SKM-1 treated with dmso at 0.1 percent for 144 hours (cell line): ENCODE measurements around the gene PARPBP.
"Not testable (repeated sequence)": the region's sequence is repeated elsewhere in the genome, so short reads cannot be mapped to it uniquely, and the experiment has no call there.

ENCODE experiments used
- DNase-seq: peaks from one replicate; lab custom pipeline; 2025; ENCODE audit not compliant: unreplicated experiment; lab: John Stamatoyannopoulos, UW

The PARPBP gene

GRCh38 chr12:102147062-102147587 lies 27.1 kb downstream of the PARPBP start:
- DNase-seq = not testable (repeated sequence)

GRCh38 chr12:102155206-102155605 lies 35.2 kb downstream of the PARPBP start:
- DNase-seq = not testable (repeated sequence)

DNA sequence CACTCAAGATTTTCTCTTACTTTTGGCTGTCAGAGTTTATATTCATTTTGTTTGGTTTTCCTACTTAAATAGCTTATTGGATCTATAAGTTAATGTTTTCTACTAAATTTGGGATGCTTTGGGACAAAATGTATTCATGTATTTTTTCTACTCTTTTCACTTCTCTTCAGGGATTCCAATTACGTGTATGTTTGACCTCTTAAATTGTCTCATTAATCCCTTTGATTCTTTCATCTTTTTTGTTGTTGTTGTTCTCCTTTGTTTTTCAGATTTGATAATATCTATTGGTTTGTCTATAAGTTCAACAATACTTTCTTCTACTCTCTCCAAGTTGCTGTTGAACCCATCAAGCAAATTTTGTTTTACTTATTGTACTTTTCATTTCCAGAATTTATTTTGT lies 43.4 kb downstream of the PARPBP start:
- DNase-seq = no peak

GRCh38 chr12:102167821-102168604 lies 48.0 kb downstream of the PARPBP start:
- no peak for DNase-seq

DNA sequence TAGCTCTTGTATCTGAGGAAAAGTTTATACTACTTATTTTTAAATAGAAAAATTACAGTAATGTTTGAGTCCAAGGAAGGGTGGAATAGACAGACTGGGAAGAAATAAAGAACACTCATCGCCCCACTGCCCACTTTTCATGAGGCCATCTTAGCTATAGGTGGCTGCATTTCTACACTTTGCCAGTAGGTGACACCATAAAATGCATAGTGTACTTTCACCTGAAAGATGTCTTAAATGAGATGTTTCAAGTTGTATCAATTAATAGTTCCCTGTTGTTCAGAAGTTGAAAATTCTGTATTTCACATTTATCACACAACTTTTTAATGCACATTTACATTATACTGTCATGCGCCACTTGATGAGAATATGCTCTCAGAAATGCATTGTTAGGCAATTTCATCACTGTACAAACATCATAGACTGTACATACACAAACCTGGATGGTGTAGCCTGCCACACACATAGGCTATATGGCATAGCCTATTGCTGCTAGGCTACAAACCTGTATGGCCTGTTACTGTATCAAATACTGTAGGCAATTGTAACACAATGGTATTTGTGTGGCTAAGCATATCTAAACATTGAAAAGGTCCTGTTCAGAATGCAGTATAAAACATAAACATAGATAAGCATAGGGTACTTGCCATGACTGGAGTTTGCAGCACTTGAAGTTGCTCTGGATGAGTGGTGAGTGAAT lies 50.1 kb downstream of the PARPBP start:
- no peak for DNase-seq

DNA sequence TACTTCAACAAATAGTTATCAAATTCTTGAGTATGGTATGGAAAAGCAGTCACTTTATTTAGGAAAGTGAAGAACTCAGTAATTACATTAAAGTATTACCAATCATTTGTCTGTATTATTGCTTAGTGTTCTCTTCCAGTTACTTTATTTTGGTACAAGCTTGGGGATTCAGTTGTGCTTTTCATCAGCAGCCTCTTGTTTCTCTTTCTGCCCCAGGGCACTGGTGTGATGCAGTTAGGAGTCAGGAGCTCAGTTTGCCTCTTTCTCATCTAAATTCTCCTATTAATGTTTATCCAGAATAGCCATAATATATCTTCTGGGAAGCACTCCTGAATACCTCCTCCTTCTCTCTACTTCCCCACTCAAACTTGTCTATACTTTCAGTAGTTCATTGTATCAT lies 52.0 kb downstream of the PARPBP start:
- no peak for DNase-seq

GRCh38 chr12:102172436-102172835 lies 52.5 kb downstream of the PARPBP start:
- no peak for DNase-seq

DNA sequence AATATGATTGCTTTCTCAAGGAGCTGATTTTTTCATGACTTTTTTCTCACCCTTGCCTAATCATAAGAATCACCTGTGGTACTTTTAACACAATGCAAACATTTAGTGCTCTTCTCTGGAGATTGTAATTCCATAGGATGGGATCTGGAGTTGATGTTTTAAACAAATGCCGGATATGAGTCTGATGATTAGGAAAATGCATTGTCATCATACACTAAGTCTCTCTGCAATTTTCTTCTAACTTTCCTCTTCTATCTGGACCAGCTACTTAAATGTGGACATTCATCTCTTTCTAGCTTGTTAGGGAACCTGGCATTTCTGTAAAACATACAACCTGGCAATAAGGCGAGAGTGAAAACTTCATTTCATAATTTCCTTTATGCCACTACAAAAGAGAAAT lies 54.1 kb downstream of the PARPBP start:
- no peak for DNase-seq

GRCh38 chr12:102174761-102175160 lies 54.8 kb downstream of the PARPBP start:
- DNase-seq = no peak

DNA sequence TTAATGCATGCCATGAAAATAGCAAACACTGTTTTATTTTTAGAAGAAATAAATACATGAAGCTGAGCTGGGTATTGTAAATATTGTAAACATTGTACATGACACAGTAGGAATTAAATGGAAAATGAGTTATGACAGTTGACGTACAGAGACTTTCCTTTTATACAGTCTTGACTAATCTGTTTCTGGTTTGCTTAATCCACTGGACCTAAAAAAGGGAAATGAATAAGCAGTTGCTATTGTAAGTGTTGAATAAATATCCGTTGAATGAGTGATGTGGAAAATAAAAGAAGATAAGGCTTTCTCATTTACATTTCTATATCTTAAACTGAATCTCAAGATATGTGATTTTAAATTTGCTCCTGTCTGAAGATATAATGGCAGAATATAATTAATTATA lies 62.7 kb downstream of the PARPBP start:
- DNase-seq = no peak

GRCh38 chr12:102195826-102196225 lies 75.8 kb downstream of the PARPBP start:
- DNase-seq = no peak

DNA sequence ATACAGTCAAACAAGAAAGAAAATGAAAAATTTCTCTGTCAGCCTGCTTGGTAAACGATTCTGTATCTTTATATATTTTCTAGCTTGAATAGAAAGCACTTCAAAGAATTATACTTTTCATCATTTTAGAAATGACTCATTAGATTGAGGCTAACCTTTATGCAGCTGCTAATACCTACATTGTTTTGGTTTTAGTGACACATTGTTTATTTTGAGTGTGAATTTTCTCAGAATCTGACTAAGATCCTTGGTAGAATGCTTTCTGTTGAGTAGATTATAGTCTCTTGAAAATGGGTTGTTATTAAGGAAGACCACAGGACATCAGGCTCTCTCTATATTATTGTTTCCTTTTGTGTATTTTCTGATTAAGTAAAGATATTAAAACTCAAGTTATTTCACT lies 77.8 kb downstream of the PARPBP start, which contains the start of gene PMCH:
TSS of gene PMCH (minus strand) at position 45 of the 400 bp plus-strand sequence. CDS start 63 bp downstream, outside the sequence.
- no peak for DNase-seq

DNA sequence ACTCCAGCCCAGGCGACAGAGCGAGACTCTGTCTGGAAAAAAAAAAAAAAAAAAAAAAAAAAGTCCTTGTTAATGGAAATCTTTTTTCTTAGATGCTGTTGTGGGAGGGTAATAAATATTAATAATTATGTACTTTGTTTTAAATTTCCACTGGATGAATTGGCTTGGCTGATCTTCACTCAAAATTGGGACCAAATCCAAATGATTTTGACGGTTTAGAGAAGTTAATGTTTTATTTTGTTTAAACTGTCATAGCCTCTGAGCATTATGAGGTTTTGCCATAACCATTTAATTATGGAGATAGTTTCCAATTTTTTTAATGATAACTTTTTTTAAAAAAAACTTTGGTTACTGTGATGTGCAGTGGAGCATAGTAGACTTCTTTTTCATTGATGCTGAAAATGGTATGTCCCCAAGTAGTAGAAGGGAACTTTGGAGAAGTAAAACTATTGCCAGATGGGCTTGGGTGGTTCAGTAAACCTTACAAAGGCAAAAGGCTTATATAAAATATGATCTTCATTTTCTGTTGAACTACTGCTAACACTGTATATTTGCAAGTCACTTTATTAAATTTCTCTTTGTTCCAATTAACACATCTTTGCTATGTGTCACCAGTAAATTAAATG lies 81.6 kb downstream of the PARPBP start:
- no peak for DNase-seq

DNA sequence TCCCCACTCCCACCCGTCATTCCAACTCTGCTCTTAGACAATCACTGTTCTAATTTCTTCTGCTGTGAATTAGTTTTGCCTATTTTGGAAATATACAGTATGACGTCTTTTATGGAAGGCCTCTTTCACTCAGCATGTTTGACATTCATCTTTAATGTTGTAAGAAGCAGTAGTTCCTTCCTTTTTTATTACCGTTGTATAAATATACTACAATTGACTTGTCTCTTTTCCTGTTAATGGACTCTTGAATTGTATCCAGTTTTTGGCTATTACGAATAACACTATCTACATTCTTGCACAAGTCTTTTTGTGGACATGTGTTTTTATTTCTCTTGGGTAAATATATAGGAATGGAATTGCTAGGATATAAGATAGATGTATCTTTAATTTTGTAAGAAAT lies 82.6 kb downstream of the PARPBP start:
- DNase-seq = no peak

- no peak for DNase-seq
Measured at GRCh38 chr12:102204025-102204424, 84.0 kb downstream of the PARPBP start.

- DNase-seq = no peak
Measured at GRCh38 chr12:102215992-102216691, 96.2 kb downstream of the PARPBP start.

DNA sequence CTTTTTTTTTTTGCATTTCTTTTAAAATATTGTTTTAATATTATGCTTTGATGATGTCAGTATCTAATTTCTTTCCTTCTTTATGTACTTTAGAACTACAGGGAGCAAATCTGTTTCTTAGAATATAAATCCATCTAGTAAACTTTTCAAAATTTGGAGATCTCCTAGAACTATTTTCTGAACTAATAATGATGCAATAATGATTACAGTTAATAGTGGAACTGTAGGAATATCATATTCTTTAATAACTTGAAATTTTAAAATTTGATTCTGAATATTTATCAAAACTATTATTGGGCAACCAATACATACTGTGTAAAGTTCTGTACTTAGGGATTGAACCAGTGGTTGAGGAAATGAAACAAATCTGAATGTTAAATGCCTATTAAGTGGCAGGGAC lies 100.8 kb downstream of the PARPBP start:
- DNase-seq = no peak

- no peak for DNase-seq
Measured at GRCh38 chr12:102227954-102228353, 108.0 kb downstream of the PARPBP start.

DNA sequence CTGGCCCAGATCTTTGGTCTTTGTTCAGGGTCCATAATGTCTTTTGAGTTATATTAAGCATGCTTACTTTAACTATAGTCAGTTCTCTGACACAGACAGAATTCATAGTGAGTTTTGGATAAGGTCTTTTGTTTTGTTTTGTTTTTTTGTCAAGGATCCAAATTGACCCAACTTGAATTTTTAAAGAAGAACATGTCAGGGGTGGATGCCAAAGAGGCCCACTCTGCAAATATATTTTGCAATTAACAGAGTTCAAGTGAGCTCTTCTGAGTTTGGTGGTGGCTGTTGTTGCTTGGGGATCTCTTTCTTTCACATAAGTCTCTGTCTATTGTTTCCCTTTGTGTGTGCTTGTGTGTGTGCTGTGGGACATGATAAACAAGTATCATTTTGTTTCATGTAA lies 112.1 kb downstream of the PARPBP start:
- no peak for DNase-seq

- no peak for DNase-seq
Measured at GRCh38 chr12:102232446-102232845, 112.5 kb downstream of the PARPBP start.

DNA sequence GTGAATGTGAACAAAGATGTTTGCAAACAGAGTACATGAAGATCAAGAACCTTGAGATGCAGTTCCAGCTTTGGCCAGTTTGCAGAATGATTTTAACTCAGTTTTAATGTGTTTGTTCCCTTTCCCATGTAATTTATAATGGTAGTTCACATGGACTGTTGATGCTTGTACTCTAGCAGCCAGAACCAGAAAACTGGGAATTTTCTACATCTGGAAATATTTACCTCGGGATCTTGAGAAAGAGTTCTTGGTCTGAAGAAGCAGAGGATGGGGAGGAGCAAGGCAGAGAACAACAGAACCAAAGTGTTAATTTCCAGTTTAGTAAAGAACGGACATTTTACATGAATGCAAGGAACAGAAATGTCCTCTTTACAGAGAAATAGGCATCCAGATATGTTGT lies 114.6 kb downstream of the PARPBP start:
- no peak for DNase-seq
